Measurements from ENCODE around the gene HIRA.

The HIRA gene

GRCh38 chr22:19412923-19413322 is 18.6 kb downstream of the HIRA start:
- Histone ChIP-seq H3K27ac (ENCODE audit: low read length) (no peak overlapping the region), H3K4me3 (ENCODE audit: low read length) (no peak overlapping the region), H3K27me3 (ENCODE audit: control insufficient read depth, insufficient read depth, low read length) (no peaks in the 10 kb centered on the region), H3K9me3 (ENCODE audit: control insufficient read depth, low read depth, low read length) (no peaks in the 10 kb centered on the region), H3K9ac (ENCODE audit: low read length) (no peak overlapping the region), H3K36me3 (ENCODE audit: control insufficient read depth, low read depth, low read length) (peaks cover 23% of the 10 kb centered on the region), H3K4me1 (ENCODE audit: control insufficient read depth, low read depth, low read length) (no peaks in the 10 kb centered on the region)

GRCh38 chr22:19412478-19412877 is 19.1 kb downstream of the HIRA start:
- Histone ChIP-seq H3K9ac (ENCODE audit: low read length) (no peak overlapping the region), H3K27ac (ENCODE audit: low read length) (no peak overlapping the region), H3K36me3 (ENCODE audit: control insufficient read depth, low read depth, low read length) (peaks cover 28% of the 10 kb centered on the region), H3K9me3 (ENCODE audit: control insufficient read depth, low read depth, low read length) (no peaks in the 10 kb centered on the region), H3K27me3 (ENCODE audit: control insufficient read depth, insufficient read depth, low read length) (no peaks in the 10 kb centered on the region), H3K4me3 (ENCODE audit: low read length) (no peak overlapping the region), H3K4me1 (ENCODE audit: control insufficient read depth, low read depth, low read length) (no peaks in the 10 kb centered on the region)

- no peaks in the 10 kb centered on the region for H3K9me3 ChIP-seq (ENCODE audit: control insufficient read depth, low read depth, low read length)
- no peak overlapping the region for H3K27ac ChIP-seq (ENCODE audit: low read length)
- peaks cover 36% of the 10 kb centered on the region for H3K36me3 ChIP-seq (ENCODE audit: control insufficient read depth, low read depth, low read length)
- no peak overlapping the region for H3K9ac ChIP-seq (ENCODE audit: low read length)
- no peak overlapping the region for H3K4me3 ChIP-seq (ENCODE audit: low read length)
- H3K27me3 ChIP-seq (ENCODE audit: control insufficient read depth, insufficient read depth, low read length), result no peaks in the 10 kb centered on the region
- H3K4me1 ChIP-seq (ENCODE audit: control insufficient read depth, low read depth, low read length), result no peaks in the 10 kb centered on the region
Observed at GRCh38 chr22:19411690-19412045, 19.9 kb downstream of the HIRA start.

- no peaks in the 10 kb centered on the region for H3K9me3 ChIP-seq (ENCODE audit: control insufficient read depth, low read depth, low read length)
- H3K27me3 ChIP-seq (ENCODE audit: control insufficient read depth, insufficient read depth, low read length), result no peaks in the 10 kb centered on the region
Observed at GRCh38 chr22:19410941-19411689, 20.4 kb downstream of the HIRA start.

GRCh38 chr22:19407649-19408606 is 23.6 kb downstream of the HIRA start:
- H3K27me3 ChIP-seq (ENCODE audit: control insufficient read depth, insufficient read depth, low read length), result no peaks in the 10 kb centered on the region
- peaks cover 56% of the 10 kb centered on the region for H3K36me3 ChIP-seq (ENCODE audit: control insufficient read depth, low read depth, low read length)
- no peak overlapping the region for H3K4me3 ChIP-seq (ENCODE audit: low read length)
- no peaks in the 10 kb centered on the region for H3K9me3 ChIP-seq (ENCODE audit: control insufficient read depth, low read depth, low read length)
- H3K9ac ChIP-seq (ENCODE audit: low read length), result no peak overlapping the region
- no peaks in the 10 kb centered on the region for H3K4me1 ChIP-seq (ENCODE audit: control insufficient read depth, low read depth, low read length)
- H3K27ac ChIP-seq (ENCODE audit: low read length), result no peak overlapping the region

More at GRCh38 chr22:19410941-19411689, 20.4 kb downstream of the HIRA start:
- no peak overlapping the region for H3K9ac ChIP-seq (ENCODE audit: low read length)
- no peak overlapping the region for H3K27ac ChIP-seq (ENCODE audit: low read length)
- H3K4me1 ChIP-seq (ENCODE audit: control insufficient read depth, low read depth, low read length), result no peaks in the 10 kb centered on the region
- peaks cover 41% of the 10 kb centered on the region for H3K36me3 ChIP-seq (ENCODE audit: control insufficient read depth, low read depth, low read length)
- H3K4me3 ChIP-seq (ENCODE audit: low read length), result no peak overlapping the region

- Histone ChIP-seq H3K36me3 (ENCODE audit: control insufficient read depth, low read depth, low read length) (peaks cover 59% of the 10 kb centered on the region), H3K9me3 (ENCODE audit: control insufficient read depth, low read depth, low read length) (no peaks in the 10 kb centered on the region), H3K27ac (ENCODE audit: low read length) (no peak overlapping the region), H3K27me3 (ENCODE audit: control insufficient read depth, insufficient read depth, low read length) (no peaks in the 10 kb centered on the region), H3K4me1 (ENCODE audit: control insufficient read depth, low read depth, low read length) (no peaks in the 10 kb centered on the region), H3K9ac (ENCODE audit: low read length) (no peak overlapping the region), H3K4me3 (ENCODE audit: low read length) (no peak overlapping the region)
Observed at GRCh38 chr22:19406846-19407245, 24.7 kb downstream of the HIRA start.

GRCh38 chr22:19406281-19406811 is 25.2 kb downstream of the HIRA start:
- no peak overlapping the region for H3K27ac ChIP-seq (ENCODE audit: low read length)
- no peaks in the 10 kb centered on the region for H3K4me1 ChIP-seq (ENCODE audit: control insufficient read depth, low read depth, low read length)
- peaks cover 64% of the 10 kb centered on the region for H3K36me3 ChIP-seq (ENCODE audit: control insufficient read depth, low read depth, low read length)
- H3K4me3 ChIP-seq (ENCODE audit: low read length), result no peak overlapping the region
- H3K27me3 ChIP-seq (ENCODE audit: control insufficient read depth, insufficient read depth, low read length), result no peaks in the 10 kb centered on the region
- H3K9ac ChIP-seq (ENCODE audit: low read length), result no peak overlapping the region
- H3K9me3 ChIP-seq (ENCODE audit: control insufficient read depth, low read depth, low read length), result no peaks in the 10 kb centered on the region

GRCh38 chr22:19405652-19406051 is 25.9 kb downstream of the HIRA start:
- no peak overlapping the region for H3K27ac ChIP-seq (ENCODE audit: low read length)
- no peak overlapping the region for H3K4me3 ChIP-seq (ENCODE audit: low read length)
- H3K36me3 ChIP-seq (ENCODE audit: control insufficient read depth, low read depth, low read length), result peaks cover 63% of the 10 kb centered on the region
- H3K4me1 ChIP-seq (ENCODE audit: control insufficient read depth, low read depth, low read length), result no peaks in the 10 kb centered on the region
- H3K9me3 ChIP-seq (ENCODE audit: control insufficient read depth, low read depth, low read length), result no peaks in the 10 kb centered on the region
- H3K9ac ChIP-seq (ENCODE audit: low read length), result no peak overlapping the region
- no peaks in the 10 kb centered on the region for H3K27me3 ChIP-seq (ENCODE audit: control insufficient read depth, insufficient read depth, low read length)

GRCh38 chr22:19405133-19405532 is 26.4 kb downstream of the HIRA start:
- H3K27me3 ChIP-seq (ENCODE audit: control insufficient read depth, insufficient read depth, low read length), result no peaks in the 10 kb centered on the region

GRCh38 chr22:19404676-19405075 is 26.9 kb downstream of the HIRA start:
- Histone ChIP-seq H3K9ac (ENCODE audit: low read length) (no peak overlapping the region), H3K9me3 (ENCODE audit: control insufficient read depth, low read depth, low read length) (no peaks in the 10 kb centered on the region), H3K4me3 (ENCODE audit: low read length) (no peak overlapping the region), H3K36me3 (ENCODE audit: control insufficient read depth, low read depth, low read length) (peaks cover 56% of the 10 kb centered on the region), H3K27ac (ENCODE audit: low read length) (no peak overlapping the region), H3K27me3 (ENCODE audit: control insufficient read depth, insufficient read depth, low read length) (no peaks in the 10 kb centered on the region), H3K4me1 (ENCODE audit: control insufficient read depth, low read depth, low read length) (no peaks in the 10 kb centered on the region)

More at GRCh38 chr22:19405133-19405532, 26.4 kb downstream of the HIRA start:
- Histone ChIP-seq H3K27ac (ENCODE audit: low read length) (no peak overlapping the region), H3K9me3 (ENCODE audit: control insufficient read depth, low read depth, low read length) (no peaks in the 10 kb centered on the region), H3K9ac (ENCODE audit: low read length) (no peak overlapping the region), H3K4me3 (ENCODE audit: low read length) (no peak overlapping the region), H3K4me1 (ENCODE audit: control insufficient read depth, low read depth, low read length) (no peaks in the 10 kb centered on the region), H3K36me3 (ENCODE audit: control insufficient read depth, low read depth, low read length) (peaks cover 58% of the 10 kb centered on the region)

- Histone ChIP-seq H3K9ac (ENCODE audit: low read length) (no peak overlapping the region), H3K36me3 (ENCODE audit: control insufficient read depth, low read depth, low read length) (peaks cover 51% of the 10 kb centered on the region)
Observed at GRCh38 chr22:19402642-19403191, 28.8 kb downstream of the HIRA start.

More at GRCh38 chr22:19402642-19403191, 28.8 kb downstream of the HIRA start:
- Histone ChIP-seq H3K27me3 (ENCODE audit: control insufficient read depth, insufficient read depth, low read length) (no peaks in the 10 kb centered on the region), H3K4me1 (ENCODE audit: control insufficient read depth, low read depth, low read length) (no peaks in the 10 kb centered on the region), H3K9me3 (ENCODE audit: control insufficient read depth, low read depth, low read length) (no peaks in the 10 kb centered on the region), H3K4me3 (ENCODE audit: low read length) (no peak overlapping the region), H3K27ac (ENCODE audit: low read length) (no peak overlapping the region)
